NCI-H446 treated with DMSO at 0.1 percent for 48 hours (cell line): Measurements from ENCODE around the gene RAB15.

Experiments
- DNase-seq: peaks from one replicate; lab custom pipeline; 2025; lab: John Stamatoyannopoulos, UW

The RAB15 gene

DNA sequence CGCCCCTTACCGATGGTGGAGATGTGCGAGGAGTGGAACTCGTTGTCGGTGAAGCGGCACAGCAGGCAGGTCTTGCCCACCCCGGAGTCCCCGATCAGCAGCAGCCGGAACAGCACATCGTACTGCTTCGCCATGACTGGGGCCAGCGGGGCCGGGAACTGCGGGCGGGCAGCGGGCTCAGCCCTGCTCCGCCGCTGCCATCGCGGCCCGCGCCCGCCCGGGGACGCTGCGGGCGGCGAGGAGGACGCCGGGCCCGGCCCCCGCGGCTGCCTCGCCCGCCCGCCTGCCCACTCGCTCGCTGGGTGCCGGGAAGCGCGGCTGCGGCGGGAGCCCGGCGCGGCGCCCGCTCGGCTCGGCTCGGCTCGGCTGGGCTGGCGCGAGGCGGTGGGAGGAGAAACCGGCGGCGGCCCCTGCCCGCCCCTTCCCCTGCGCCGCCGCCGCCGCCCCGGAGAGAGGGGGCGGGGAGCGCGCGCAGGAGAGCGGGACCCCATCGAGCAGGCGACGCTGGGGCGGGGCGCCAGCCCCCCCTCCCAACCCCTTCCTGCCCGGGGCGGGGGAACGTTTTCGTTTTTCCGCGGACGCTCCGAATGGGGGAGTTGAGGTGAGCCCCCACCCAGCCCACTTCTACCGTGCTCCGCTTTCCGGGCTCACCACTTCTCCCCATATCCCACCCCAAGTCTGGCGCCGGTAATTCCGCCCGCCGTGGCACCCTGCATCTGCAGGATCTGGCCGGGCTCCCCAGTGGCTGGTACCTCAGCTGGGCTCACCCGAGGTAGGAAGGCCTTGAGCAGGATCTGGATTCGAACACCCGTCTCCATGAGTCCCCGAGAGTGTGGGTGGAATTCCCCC is at the start of gene RAB15:
RAB15 (minus strand) TSS at position 394 of the 849 bp plus-strand sequence; CDS start at position 134, 260 bp downstream.
- no peak for DNase-seq

DNA sequence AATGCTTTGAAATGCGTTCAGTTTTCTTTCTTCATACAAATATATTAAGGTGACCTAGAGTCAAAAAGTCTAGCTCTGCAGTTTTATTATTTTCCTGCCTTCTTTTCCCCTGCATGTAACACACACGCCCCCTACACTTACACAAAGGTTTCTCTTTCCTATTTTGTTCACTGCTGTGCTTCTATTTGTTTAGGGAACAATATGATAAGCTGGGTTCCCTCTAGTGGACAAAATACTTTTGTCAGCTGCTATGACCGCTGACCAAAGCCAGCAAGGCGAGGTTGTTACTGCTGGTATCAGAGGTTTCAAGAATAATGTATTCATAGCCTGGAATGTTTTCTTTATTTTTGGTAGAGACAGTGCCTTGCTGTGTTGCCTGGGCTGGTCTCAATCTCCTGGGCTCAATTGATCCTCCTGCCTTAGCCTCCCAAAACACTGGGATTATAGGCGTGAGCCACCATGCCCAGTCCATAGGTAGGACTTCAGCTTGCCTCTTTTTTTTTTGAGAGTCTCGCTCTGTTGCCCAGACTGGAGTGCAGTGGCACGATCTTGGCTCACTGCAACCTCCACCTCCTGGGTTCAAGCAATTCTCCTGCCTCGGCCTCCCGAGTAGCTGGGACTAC is 47.9 kb upstream of the RAB15 start:
- DNase-seq = no peak

DNA sequence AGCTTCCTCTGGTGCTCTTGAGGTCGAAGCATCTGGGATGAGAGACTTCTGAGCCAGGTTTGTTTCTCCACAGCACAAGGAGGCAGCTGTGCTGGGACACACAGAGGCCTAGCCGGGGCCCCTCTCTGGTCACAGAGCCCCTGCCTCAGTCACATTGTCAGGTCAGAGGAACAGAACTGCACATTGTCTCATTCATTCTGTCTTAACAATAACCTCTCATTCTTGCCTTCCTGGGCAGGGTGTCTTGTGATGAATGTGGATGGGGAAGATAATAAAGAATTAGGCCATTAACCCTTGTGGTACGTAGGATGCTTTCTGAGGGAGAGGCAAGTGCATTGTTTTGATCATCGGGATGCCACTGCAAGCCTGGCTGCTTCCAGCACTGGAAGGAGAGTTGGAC is 44.3 kb upstream of the RAB15 start:
- no peak for DNase-seq

DNA sequence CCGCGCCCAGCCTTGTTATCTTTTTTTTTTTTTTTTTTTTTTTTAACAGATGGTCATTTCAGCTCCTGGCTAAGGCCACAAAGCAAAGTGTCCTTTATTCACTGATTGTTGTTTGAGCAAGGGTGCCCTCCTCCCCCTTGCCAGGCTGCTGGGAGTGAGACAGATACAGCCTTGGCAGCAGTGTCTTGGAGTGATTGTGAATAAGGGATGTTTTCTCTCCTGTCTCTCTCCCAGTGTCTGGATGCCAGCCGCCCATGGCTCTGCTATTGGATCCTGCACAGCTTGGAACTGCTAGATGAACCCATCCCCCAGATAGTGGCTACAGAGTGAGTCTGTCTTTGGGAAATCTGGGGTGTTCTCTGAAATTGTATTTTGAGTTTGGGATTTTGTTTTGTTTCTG is 43.3 kb upstream of the RAB15 start:
- no peak for DNase-seq

DNA sequence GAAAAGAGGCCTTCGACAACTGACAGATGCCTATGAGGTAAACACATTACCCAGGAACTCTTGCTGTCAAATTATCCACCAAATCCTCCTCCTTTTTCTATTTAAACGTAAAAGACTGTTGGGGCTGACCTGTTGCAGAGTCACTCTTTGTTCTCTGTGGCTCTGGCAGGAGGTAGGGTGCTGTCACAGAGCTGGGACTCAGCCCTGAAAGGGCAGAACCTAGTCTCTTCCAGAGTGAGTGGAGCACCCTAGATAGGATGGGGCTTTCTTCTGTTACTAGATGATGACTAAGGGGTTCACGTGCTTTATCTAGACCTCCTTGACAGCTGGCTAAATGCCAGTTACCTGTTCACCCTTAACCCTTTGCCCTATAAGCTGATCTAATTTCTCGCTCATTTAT is 40.2 kb upstream of the RAB15 start:
- DNase-seq = no peak

DNA sequence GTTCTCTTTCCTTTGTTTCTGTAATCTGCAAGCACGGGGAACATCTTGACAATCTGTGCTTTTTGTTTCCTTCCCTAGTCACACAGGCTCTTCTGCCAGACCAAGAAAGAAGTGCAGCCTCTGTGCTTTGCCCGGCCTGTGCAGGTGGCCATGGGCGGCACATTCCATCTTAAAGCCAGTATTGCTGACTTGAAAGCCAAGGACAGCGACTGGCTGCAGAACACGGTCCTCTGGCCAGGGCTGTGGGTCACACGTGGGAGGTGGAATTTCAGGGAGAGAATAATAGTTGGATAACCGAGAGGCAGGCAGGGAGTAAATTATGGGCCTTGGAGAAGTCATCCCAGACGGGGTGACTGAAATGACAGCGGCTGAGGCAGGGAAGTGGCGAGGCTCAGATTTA is 39.4 kb upstream of the RAB15 start:
- DNase-seq = no peak

DNA sequence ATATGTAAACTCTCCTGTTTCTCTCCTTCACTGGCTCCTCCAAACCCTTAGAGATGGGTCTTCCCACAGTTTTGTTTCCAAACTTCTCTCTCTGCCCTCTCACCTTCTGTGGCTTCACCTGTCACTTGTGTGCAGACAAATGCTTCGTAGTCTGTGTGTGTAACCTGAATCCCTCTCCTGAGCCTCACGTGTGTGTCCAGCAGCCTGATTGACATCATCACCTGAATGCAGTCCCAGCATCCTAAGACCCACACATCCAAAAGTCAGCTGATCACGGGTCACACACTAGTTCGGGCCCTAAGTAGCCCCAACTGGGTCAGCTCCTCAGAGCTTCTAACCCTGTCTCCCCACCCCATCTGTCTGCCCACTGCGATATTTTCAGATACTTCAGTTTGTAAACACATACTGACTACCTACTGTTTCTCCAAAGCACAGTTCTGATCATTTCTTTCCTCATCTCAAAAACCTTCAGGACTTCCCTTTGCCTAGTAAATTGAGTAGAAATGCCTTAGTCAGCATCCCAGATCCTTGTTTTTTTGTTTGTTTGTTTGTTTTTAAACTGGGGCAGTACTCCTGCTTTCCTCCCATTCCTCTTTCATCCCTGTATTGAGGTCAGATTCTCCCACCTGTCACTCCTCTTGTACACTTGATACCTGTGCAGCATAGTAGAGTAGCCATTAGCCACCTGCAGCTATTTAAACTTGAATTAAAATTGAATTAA is 38.2 kb upstream of the RAB15 start:
- DNase-seq = no peak

DNA sequence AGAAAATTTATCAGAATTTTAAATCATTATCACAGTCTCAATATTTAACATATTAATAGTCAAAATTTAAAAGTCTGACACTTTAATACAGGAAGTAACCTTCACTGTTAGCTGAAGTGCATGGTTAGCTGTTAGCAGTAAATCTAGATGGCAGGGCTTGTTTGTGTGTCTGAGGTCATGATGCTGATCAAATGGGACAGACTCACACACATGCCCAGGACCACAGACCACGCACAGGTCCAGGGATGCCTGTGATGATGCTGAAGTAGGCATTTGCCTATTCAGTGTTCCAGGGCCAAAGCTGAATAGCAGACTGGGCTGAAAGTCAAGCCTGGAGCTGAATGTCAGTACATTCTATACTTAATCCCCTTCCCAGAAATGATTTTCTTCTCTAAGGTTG is 35.1 kb upstream of the RAB15 start:
- no peak for DNase-seq

DNA sequence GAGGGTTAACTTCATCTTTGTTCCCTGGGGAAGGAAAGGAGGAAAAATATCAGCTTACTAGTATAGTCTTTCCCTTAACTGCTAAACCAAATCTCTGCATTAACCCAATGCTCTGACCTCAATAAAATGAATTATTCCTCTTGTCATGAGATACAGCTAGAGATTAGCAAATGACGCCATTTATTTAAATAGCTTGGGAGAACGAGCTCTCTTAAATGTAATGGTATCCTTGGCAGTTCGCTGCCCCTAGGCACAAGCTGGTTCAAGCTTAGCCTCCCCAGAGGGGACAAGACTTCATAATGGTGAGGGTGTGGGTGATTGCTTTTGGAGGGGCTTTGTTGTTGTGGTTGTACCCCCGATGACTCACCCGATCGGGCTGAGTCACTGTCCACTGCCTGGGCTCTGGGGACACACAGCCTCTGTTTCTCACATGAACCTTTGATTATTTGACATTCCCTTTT is 34.2 kb upstream of the RAB15 start:
- DNase-seq = no peak

DNA sequence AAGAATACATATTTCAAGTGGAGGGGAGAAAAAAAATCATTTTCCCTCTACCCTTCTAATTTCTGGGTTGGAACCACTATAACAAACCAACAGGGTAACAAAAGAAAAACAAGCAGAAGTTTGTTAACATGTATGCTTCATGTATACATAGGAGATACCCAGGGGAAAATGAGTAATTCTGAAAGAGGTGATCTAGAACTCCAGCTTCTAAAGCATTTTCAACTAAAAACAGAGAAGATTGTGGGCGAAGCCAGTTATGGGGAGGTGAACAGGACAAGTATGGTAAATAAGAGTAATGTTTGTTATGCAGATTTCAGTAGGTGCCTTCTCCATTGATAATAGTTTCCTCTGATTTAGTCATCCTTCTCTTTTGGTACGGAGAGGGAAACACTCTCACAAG is 31.3 kb upstream of the RAB15 start:
- no peak for DNase-seq

DNA sequence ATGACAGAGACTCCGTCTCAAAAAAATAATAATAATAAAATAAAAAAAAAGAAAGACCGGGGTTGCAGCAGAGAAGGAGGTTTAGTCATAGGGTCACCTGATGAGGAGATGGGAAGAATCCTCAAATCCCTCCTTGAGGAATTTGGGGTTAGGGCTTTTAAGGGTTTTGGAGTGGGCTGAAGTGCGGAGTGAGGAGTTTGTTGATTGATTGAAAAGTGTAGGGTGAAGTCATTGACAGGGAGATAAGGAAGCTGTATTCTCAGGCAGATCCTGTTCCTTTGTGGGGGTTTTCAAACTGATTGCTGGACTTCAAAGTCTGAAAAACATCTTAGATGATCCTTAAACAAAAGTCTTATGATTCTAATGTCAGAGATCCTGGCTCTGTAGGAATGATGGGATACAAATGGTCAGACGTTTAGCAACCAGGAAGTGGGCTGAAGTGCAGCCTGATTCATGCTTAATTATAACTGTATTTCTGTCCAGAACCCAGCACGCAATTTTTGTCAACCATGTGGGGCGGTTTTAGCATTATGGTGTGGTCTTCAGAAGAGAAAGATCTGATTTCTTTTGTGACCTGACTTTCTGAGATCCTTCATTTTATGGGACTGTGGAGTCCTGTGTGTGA is 30.6 kb upstream of the RAB15 start:
- DNase-seq = no peak

DNA sequence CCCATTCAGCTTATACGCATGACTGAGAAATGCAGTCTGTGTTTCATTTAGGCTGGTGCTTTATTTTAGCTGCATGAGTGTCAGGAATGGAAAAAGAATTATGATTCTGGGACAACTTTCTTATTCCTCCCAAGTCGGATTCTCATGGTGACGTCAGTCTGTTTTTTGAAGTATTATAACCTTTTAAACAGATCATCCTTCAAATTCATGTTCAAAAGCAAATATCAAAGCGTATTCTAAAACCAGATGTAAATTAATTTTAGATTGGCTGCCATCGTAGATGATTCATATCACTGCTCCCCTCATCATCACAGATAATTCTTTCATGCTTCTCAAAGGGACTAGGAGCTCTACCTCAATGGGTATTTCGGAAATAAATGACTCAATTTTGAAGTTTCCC is 29.6 kb upstream of the RAB15 start:
- DNase-seq = no peak

DNA sequence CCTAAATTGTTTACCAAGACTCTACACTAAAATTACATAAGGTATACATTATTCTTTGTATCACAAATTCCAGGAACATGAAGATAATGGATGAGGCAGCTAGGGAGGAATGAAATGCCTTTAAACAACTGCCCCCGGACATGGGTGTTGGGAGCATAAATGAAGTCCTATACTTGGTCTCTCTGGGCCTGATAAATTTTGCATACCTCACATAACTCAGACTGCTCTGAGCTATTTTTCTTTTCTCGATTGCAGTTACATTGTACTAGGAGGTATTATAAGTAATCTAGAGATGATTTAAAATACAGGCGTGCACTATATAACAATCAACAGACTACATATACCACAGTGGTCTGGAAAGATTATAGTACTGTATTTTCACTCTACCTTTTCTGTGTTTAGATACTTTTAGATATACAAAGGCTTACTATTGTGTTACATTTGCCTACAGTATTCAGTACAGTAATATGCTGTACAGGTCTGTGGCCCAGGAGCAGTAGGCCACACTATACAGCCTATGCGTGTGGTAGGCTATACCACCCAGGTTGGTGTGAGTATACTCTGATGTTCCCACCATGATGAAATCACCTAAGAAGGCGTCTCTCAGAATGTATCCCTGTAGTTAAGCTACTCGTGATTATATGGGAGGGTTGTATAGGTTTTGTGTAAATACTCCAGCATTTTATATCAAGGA is 28.9 kb upstream of the RAB15 start:
- DNase-seq = no peak

DNA sequence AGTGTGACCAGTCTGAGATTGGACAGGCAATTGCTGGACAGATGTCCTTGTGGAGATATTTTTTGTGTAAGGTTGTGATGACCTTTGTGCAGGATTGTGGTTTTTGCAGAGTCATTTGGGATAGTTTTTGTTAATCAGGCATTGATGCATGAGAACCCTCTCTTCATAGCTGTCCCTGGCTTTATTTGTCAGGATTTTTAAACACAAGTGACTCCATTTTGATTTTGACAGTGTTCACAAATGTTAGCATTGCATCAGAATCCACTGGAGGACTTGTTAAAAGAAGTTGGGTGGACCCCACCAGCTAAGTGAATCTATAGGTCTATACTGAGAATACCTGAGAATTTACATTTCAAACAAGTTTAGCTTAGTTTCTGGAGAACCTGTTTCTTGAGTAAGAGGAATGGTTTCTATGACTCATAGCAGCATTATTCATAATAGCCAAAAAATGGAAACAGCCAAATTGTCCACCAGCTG is 26.4 kb upstream of the RAB15 start:
- DNase-seq = no peak

DNA sequence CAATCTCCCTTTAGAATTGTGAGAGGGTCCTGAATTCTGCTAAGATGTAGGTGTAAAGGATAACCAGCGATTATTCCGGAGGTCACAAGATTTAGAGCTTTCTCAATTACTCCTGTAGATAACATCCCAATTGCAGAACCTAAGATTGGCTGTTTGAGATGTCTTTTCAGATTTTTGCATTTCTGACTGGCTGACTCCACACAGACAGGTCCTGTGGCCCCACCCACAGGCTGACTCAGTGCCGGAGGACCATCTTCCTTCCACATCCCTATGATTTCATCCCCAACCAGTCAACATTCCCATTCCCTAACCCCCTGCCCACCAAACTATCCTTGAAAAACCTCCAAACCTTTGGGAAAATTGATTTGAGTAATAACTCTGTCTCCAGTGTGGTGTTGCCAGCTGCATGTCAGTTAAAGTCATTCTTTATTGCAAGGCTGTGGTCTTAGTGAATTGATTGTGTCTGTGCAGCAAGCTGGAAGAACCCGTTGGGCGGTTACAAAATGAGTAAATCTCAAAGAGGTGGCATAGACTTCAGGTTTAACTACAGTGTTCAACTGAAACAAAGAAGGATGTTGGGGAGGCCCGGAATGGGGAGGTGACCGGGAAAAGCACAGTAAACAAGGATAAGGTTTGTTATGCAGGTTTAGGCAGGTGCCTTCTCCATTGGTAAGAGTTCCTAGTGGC is 25.1 kb upstream of the RAB15 start:
- DNase-seq = no peak

DNA sequence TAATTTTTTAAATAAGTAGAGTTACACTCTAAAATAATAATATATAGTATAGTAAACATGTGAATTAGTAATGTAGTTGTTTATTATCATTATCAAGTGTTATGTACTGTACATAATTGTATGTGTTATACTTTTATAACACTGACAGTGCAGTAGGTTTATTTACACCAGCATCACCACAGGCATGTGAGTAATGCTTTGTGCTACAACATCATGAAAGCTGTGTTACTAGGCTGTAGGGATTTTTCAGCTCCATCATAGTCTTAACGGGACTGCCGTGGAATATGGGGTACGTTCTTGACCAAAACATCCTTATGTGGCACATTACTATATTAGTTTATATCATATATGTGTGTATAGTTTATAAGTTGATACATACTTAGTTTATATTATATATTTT is 23.2 kb upstream of the RAB15 start:
- DNase-seq = no peak

DNA sequence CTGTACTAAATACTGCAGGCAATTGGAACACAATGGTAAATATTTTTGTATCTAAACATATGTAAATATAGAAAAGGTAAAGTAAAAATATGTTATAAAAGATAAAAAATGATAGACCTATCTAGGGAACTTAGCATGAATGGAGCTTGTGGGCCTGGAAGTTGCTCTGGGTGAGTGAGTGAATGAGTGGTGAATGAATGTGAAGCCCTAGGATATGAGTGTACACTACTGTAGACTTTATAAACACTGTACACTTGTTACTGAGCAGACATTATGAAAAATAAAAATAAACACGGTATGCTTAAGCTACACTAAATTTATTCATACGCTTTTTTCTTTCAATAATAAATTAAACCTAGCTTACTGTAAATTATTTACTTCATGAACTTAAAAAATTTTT is 22.4 kb upstream of the RAB15 start:
- no peak for DNase-seq

DNA sequence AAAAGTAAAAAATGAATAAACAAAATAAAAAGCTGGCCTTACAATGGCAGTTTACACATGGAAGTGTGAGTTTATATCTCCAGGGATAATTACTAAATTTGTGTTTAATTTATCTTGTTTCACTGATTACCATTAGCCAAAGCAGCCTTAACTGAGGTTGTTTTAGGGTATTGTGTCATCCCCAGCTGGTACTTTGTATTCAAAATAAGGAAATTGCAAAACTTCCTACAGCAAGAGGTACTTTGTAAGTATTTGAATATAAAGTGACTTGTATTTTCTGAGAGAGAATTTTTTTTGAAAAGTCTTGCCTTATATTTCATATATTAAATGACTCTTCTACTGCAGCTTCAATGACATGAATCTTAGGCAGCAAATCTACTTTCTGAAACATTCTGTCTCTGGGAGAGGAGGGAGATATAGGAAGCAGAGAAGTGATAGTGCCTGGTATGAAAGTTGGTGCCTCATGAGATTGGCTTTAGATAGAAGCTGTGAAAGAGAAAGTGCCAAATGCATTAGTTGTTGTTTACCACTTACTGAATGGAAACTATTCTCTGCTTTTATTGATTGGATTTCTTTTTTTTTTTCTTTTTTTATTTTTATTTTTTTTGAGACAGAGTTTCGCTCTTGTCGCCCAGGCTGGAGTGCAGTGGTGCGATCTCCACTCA is 21.3 kb upstream of the RAB15 start:
- no peak for DNase-seq

DNA sequence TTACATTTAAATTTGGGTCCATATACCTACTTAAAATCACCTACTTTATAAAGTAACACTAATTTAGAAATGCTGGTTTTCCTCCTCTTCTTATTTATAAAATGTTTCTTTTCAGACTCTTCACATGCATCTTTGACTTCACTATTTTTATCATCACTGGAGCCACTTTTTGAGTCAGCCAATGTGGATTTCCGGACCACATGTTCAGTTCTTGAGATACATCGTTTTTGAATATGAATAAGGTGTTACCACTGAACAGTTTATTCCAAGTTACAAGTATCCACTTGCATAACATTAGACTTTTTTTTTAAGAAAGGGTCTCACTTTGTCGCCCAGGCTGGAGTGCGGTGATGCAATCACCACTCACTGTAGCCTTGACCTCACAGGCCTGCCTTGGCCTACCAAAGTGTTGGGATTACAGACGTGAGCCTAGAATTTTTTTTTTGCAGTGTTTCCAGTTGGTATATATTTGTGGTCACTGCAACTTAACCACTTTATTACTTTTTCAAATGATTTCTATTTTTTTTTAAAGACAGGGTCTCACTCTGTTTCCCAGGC is 20.3 kb upstream of the RAB15 start:
- no peak for DNase-seq

DNA sequence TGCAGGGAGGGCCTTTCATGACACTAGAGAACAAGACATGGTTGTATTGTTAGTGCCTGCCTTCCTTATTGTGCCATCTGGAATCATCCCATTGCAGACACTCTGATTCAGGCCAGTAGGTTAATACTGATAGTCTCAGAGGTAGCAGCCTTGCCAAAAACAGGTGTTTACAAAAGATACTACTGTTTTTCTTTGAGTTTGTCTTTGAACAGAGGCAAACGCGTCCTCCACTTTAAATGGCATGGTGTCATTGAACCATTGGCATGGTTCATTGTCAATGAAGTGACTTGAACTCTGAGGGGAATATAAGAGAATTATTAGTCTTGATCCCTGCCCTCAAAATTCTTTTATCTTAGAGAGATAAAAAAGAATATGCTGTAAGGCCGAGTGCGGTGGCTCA is 18.8 kb upstream of the RAB15 start:
- DNase-seq = no peak
